K562 (cell line): ENCODE data around the gene SHF. TPM values are rescaled to one million over a fixed set of nuclear protein-coding genes. Genes with fewer than 3 reads are reported as not detected.

Experiments used
- CCAR2 ChIP-seq: fragments of 200-400 bp; formaldehyde crosslinking; IDR thresholded peaks from 2 replicates; pipeline ENCODE4 v1.6.1; 2017; ENCODE audit warnings: mild to moderate bottlenecking, low read depth, low read length
- EZH2 ChIP-seq: IDR thresholded peaks from 2 replicates; pipeline ENCODE4 v1.6.1; 2012; ENCODE audit warnings: low read depth, mild to moderate bottlenecking, inconsistent platforms, low read length, borderline replicate concordance
- HMG20A ChIP-seq: fragments of 450-650 bp; formaldehyde crosslinking; conservative IDR thresholded peaks from 2 replicates; pipeline ENCODE4 v1.4.0; 2020; ENCODE audit warnings: mild to moderate bottlenecking, mixed read lengths
- HNRNPUL1 ChIP-seq: fragments of 200-400 bp; formaldehyde crosslinking; IDR thresholded peaks from 2 replicates; pipeline ENCODE4 v1.6.1; 2017; ENCODE audit warnings: low read length
- L3MBTL2 ChIP-seq: fragments of 450-650 bp; IDR thresholded peaks from 2 replicates; pipeline ENCODE4 v1.6.1; 2016; ENCODE audit warnings: mild to moderate bottlenecking, moderate library complexity
- MTA1 ChIP-seq: fragments of 450-650 bp; IDR thresholded peaks from 2 replicates; pipeline ENCODE4 v1.6.1; 2017; ENCODE audit warnings: borderline replicate concordance
- PHB ChIP-seq: fragments of 250-450 bp; sonication (Bioruptor Pico); IDR thresholded peaks from 2 replicates; pipeline ENCODE4 v1.5.0; 2021
- TCFL5 ChIP-seq: fragments of 250-450 bp; sonication (Bioruptor Pico); conservative IDR thresholded peaks from 2 replicates; pipeline ENCODE4 v1.6.1; 2021; ENCODE audit warnings: mild to moderate bottlenecking, moderate library complexity, matching md5 sums
- TEAD2 ChIP-seq: fragments of 450-650 bp; IDR thresholded peaks from 2 replicates; pipeline ENCODE4 v1.6.1; 2016; ENCODE audit warnings: missing genetic modification characterization, control low read depth, missing compliant biosample characterization
- ZNF316 ChIP-seq: fragments of 450-650 bp; IDR thresholded peaks from 2 replicates; pipeline ENCODE4 v1.6.1; 2016
- ZNF699 ChIP-seq: fragments of 250-450 bp; sonication (Bioruptor Pico); IDR thresholded peaks from 2 replicates; pipeline ENCODE4 v1.8.0; 2021; ENCODE audit warnings: mild to moderate bottlenecking, moderate library complexity; ENCODE audit not compliant: insufficient replicate concordance
- polyA plus RNA-seq, 8 experiments: library from polyadenylated mRNA; depleted of rRNA in 4 of 8; stranded (reverse) in 5 of 8; unstranded in 3 of 8; fragments of >200 nt; fragmentation: Nextera tagmentation in 2 of 8; fragmentation: Illumina TruSeq in 1 of 8; extraction: Ambion mirVana in 2 of 8; extraction: Trizol in 1 of 8; gene quantifications; 2 replicates each; pipeline versions ENCODE4 v1.2.1 to v1.2.3, GENCODE V29; 2011 to 2014; ENCODE audit warnings: inconsistent platforms in 1 of 8, missing spikeins in 1 of 8
- total RNA-seq, 7 experiments: library from RNA; depleted of rRNA in 6 of 7; stranded (reverse); fragments of >200 nt in 6 of 7; fragmentation: Illumina TruSeq in 2 of 7; extraction: Trizol in 2 of 7; gene quantifications; 2 replicates each; pipeline versions ENCODE4 v1.2.1 to v1.2.3, GENCODE V29; 2011 to 2021; ENCODE audit warnings: low replicate concordance in 1 of 7
- TF ChIP-seq, protein P1 (sequence below): IDR thresholded peaks from 2 replicates; pipeline ENCODE4 v1.6.1; 2012; ENCODE audit warnings: low read depth, low read length, improper control_type of control experiment, borderline replicate concordance
- TF ChIP-seq, protein P2 (sequence below): fragments of 250-450 bp; sonication (Bioruptor Pico); IDR thresholded peaks from 2 replicates; pipeline ENCODE4 v1.8.0; 2022; ENCODE audit warnings: inconsistent platforms
- TF ChIP-seq, protein P3 (sequence below): fragments of 450-650 bp; formaldehyde crosslinking; IDR thresholded peaks from 2 replicates; pipeline ENCODE4 v1.4.0; 2020; ENCODE audit warnings: mild to moderate bottlenecking
- TF ChIP-seq, protein P4 (sequence below), 2 experiments: IDR thresholded peaks; 2 replicates each; pipeline ENCODE4 v1.6.1; 2011; ENCODE audit warnings: borderline replicate concordance in 1 of 2, control low read depth in 1 of 2, low read depth in 1 of 2, low read length in 1 of 2, mild to moderate bottlenecking in 1 of 2, mixed read lengths in 1 of 2, moderate library complexity in 1 of 2; ENCODE audit not compliant: insufficient read depth in 1 of 2, insufficient read length in 1 of 2, poor library complexity in 1 of 2, severe bottlenecking in 1 of 2; ENCODE audit errors: extremely low read depth in 1 of 2
- TF ChIP-seq, protein P5 (sequence below): sonication (generic); formaldehyde crosslinking; IDR thresholded peaks from 2 replicates; pipeline ENCODE4 v1.9.0; 2022; ENCODE audit warnings: mild to moderate bottlenecking, missing genetic modification reagents

Gene SHF
- total and polyA plus RNA-seq, 9 of the 15 experiments (the other 6 are each of a cell fraction or from before 2014, with no cell fraction given) = 0.51 to 2.2 (median 0.85) TPM; not detected in 2

DNA sequence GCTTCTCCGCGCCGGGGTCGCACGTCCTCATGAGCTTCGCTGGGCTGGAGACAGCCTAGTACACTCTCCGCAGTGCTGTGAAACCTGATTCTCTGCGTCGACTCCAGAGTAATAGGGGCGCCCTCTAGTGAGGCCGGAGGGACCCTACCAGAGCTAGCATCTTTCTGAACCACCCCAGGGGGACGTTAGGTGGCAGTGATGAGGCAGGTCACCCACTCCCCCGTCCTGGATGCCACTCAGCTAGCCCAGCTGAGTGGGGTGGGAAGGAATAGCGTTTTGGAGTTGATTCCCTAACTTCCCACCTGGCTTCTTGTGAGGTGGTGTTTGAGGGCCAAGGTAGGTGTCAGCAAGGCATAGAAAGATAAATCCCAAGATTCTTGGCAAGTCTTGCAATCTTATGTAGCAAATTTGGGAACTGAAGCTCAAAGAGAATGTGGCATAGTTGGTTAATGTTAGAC lies 69.6 kb downstream of the SHF start (continued):
- TF ChIP-seq, protein P1, sequence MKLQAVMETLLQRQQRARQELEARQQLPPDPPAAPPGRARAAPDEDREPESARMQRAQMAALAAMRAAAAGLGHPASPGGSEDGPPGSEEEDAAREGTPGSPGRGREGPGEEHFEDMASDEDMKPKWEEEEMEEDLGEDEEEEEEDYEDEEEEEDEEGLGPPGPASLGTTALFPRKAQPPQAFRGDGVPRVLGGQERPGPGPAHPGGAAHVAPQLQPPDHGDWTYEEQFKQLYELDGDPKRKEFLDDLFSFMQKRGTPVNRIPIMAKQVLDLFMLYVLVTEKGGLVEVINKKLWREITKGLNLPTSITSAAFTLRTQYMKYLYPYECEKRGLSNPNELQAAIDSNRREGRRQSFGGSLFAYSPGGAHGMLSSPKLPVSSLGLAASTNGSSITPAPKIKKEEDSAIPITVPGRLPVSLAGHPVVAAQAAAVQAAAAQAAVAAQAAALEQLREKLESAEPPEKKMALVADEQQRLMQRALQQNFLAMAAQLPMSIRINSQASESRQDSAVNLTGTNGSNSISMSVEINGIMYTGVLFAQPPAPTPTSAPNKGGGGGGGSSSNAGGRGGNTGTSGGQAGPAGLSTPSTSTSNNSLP = no peak
- TF ChIP-seq TEAD2 (tag) (no peak), L3MBTL2 (peak; percentile 73; the same call in 1 of the 2 replicates), CCAR2 (no peak), MTA1 (no peak), EZH2 (no peak), HMG20A (no peak), TCFL5 (no peak), HNRNPUL1 (no peak), ZNF699 (CRISPR knock-in tag) (no peak), ZNF316 (no peak), PHB (CRISPR knock-in tag) (no peak)
- TF ChIP-seq, protein P2, sequence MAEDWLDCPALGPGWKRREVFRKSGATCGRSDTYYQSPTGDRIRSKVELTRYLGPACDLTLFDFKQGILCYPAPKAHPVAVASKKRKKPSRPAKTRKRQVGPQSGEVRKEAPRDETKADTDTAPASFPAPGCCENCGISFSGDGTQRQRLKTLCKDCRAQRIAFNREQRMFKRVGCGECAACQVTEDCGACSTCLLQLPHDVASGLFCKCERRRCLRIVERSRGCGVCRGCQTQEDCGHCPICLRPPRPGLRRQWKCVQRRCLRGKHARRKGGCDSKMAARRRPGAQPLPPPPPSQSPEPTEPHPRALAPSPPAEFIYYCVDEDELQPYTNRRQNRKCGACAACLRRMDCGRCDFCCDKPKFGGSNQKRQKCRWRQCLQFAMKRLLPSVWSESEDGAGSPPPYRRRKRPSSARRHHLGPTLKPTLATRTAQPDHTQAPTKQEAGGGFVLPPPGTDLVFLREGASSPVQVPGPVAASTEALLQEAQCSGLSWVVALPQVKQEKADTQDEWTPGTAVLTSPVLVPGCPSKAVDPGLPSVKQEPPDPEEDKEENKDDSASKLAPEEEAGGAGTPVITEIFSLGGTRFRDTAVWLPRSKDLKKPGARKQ = no peak
- TF ChIP-seq, protein P3, sequence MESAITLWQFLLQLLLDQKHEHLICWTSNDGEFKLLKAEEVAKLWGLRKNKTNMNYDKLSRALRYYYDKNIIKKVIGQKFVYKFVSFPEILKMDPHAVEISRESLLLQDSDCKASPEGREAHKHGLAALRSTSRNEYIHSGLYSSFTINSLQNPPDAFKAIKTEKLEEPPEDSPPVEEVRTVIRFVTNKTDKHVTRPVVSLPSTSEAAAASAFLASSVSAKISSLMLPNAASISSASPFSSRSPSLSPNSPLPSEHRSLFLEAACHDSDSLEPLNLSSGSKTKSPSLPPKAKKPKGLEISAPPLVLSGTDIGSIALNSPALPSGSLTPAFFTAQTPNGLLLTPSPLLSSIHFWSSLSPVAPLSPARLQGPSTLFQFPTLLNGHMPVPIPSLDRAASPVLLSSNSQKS = no peak
- TF ChIP-seq, protein P4, sequence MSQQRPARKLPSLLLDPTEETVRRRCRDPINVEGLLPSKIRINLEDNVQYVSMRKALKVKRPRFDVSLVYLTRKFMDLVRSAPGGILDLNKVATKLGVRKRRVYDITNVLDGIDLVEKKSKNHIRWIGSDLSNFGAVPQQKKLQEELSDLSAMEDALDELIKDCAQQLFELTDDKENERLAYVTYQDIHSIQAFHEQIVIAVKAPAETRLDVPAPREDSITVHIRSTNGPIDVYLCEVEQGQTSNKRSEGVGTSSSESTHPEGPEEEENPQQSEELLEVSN (IDR thresholded peaks at IDR 0.05; ENCODE audit: borderline replicate concordance in 1 of 2, extremely low read depth in 1 of 2, insufficient read depth in 1 of 2, insufficient read length in 1 of 2, low read depth in 1 of 2, low read length in 1 of 2, poor library complexity in 1 of 2, severe bottlenecking in 1 of 2) = no peak
- TF ChIP-seq, protein P5, sequence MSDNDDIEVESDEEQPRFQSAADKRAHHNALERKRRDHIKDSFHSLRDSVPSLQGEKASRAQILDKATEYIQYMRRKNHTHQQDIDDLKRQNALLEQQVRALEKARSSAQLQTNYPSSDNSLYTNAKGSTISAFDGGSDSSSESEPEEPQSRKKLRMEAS (CRISPR knock-in tag) = no peak
